WERI-Rb-1 (cell line): Measurements from ENCODE around the gene TTC17.

ENCODE experiments used
- DNase-seq: peaks from one replicate; pipeline ENCODE4 v3.0.0-alpha.2; 2020
- H3K27ac ChIP-seq: fragments of 250-450 bp; sonication (Bioruptor Pico); 2 replicates; pipeline ENCODE4 v1.5.1; 2020; ENCODE audit warnings: mild to moderate bottlenecking, moderate library complexity
- H3K27me3 ChIP-seq: fragments of 250-450 bp; sonication (Bioruptor Pico); 2 replicates; pipeline ENCODE4 v1.5.1; 2021; ENCODE audit warnings: mild to moderate bottlenecking, low read depth, moderate library complexity; ENCODE audit not compliant: insufficient read depth, severe bottlenecking
- H3K36me3 ChIP-seq: fragments of 250-450 bp; sonication (Bioruptor Pico); 2 replicates; pipeline ENCODE4 v1.5.1; 2020; ENCODE audit warnings: mild to moderate bottlenecking, moderate library complexity
- H3K4me3 ChIP-seq: 2 replicates; pipeline ENCODE4 v1.5.1; 2011; ENCODE audit warnings: low read depth, mild to moderate bottlenecking, control low read depth, low read length
- H3K9me3 ChIP-seq: fragments of 250-450 bp; sonication (Bioruptor Pico); 2 replicates; pipeline ENCODE4 v1.5.1; 2021; ENCODE audit warnings: mild to moderate bottlenecking, moderate library complexity; ENCODE audit not compliant: severe bottlenecking
- TF ChIP-seq, protein P1 (sequence below): IDR thresholded peaks from 2 replicates; pipeline ENCODE4 v1.5.1; 2011; ENCODE audit warnings: low read depth, mild to moderate bottlenecking, control low read depth, inconsistent platforms, low read length

The TTC17 gene

DNA sequence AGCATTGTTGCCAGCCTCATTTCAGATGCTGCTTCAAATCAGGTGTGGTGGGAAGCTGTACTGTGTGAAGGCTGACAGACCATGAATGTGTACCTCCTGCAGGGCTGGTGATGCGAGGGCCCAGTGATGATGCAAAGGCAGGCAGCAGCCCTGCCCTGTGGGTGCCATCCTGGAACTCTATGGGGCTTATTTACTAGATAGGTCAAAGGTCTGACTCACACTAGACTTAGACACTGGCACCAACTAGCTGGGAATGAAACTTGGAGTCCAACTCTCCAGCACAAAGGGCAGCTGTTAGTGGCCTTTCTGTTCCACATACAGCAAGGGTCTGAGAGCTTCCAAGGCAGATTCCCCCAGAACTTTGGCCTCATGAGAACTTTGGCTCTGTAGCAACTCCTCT is 138.4 kb downstream of the TTC17 start:
- TF ChIP-seq, protein P1, sequence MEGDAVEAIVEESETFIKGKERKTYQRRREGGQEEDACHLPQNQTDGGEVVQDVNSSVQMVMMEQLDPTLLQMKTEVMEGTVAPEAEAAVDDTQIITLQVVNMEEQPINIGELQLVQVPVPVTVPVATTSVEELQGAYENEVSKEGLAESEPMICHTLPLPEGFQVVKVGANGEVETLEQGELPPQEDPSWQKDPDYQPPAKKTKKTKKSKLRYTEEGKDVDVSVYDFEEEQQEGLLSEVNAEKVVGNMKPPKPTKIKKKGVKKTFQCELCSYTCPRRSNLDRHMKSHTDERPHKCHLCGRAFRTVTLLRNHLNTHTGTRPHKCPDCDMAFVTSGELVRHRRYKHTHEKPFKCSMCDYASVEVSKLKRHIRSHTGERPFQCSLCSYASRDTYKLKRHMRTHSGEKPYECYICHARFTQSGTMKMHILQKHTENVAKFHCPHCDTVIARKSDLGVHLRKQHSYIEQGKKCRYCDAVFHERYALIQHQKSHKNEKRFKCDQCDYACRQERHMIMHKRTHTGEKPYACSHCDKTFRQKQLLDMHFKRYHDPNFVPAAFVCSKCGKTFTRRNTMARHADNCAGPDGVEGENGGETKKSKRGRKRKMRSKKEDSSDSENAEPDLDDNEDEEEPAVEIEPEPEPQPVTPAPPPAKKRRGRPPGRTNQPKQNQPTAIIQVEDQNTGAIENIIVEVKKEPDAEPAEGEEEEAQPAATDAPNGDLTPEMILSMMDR: no peak
- Histone ChIP-seq H3K36me3 (peaks cover 19% of the 10 kb centered on the region), H3K27me3 (peaks cover 3% of the 10 kb centered on the region), H3K4me3 (no peak overlapping the region), H3K9me3 (peaks cover 5% of the 10 kb centered on the region), H3K27ac (no peak overlapping the region)
- DNase-seq: no peak

GRCh38 chr11:43498561-43498960 is 139.8 kb downstream of the TTC17 start:
- H3K4me3 ChIP-seq: no peak overlapping the region
- DNase-seq: no peak
- 0 out of 2 replicates have a peak, but pooled peaks cover 8% of the 10 kb centered on the region for H3K36me3 ChIP-seq
- H3K27ac ChIP-seq: no peak overlapping the region
- H3K9me3 ChIP-seq: peaks cover 5% of the 10 kb centered on the region
- peaks cover 4% of the 10 kb centered on the region for H3K27me3 ChIP-seq
- TF ChIP-seq, protein P1: no peak

DNA sequence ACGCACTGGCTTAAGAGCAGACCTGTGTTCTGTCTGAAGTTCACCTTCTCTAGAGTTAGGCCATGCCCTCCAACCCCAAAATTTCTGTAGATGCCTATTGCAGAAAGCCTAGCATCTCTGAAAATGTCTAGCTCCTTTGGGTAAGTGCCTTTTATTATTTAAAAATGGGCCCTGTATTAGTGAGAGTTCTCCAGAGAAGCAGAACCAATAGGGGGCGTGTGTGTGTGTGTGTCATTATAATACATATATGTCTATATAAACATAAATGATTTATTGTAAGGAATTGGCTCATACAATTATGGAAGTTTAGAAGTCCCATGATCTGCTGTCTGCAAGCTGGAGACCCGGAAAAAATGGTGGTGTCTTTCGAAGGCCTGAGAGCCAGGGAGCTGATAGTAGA is 144.7 kb downstream of the TTC17 start:
- Histone ChIP-seq H3K9me3 (peaks cover 5% of the 10 kb centered on the region), H3K27me3 (peaks cover 17% of the 10 kb centered on the region), H3K4me3 (no peak overlapping the region), H3K27ac (no peak overlapping the region), H3K36me3 (no peaks in the 10 kb centered on the region)
- TF ChIP-seq, protein P1: no peak
- no peak for DNase-seq

DNA sequence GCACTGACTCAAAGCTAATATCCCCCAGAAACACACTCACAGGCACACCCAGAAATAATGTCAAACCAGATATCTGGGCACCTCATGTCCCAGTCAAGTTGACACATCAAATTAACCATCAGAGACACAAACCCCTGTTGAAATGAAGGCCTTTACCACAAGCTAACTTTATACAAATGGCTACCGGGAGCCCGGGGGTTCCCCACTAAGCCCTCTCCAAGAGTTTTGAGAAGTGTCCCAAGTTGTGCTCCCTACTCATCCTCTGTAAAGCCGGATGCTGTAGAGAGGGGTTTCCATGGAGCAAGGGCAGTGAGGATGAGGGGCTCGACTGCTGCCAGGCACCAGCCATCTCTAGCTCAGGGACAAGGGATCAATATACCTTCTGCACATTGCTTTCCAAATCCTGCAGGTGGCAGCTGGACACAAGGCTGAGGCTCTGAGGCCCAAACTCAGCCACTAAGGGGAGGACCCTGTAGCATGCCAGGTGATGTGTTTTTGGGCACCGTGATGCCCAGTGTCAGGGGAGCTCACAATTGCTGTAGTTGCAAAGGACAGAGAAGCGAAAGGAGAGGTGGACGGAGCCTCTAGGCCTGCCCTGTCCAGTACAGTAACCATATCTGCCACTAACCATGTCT is 145.7 kb downstream of the TTC17 start:
- Histone ChIP-seq H3K27ac (no peak overlapping the region), H3K9me3 (peaks cover 5% of the 10 kb centered on the region), H3K36me3 (no peaks in the 10 kb centered on the region), H3K27me3 (peaks cover 16% of the 10 kb centered on the region), H3K4me3 (no peak overlapping the region)
- DNase-seq: peak; percentile 42
- TF ChIP-seq, protein P1: peak; percentile 78

GRCh38 chr11:43505171-43505570 is 146.5 kb downstream of the TTC17 start:
- DNase-seq: no peak
- Histone ChIP-seq H3K27me3 (peaks cover 16% of the 10 kb centered on the region), H3K36me3 (no peaks in the 10 kb centered on the region), H3K4me3 (no peak overlapping the region), H3K27ac (no peak overlapping the region), H3K9me3 (peaks cover 5% of the 10 kb centered on the region)
- TF ChIP-seq, protein P1: no peak

GRCh38 chr11:43507171-43507570 is 148.5 kb downstream of the TTC17 start:
- Histone ChIP-seq H3K27me3 (peaks cover 30% of the 10 kb centered on the region), H3K9me3 (no peaks in the 10 kb centered on the region), H3K36me3 (no peaks in the 10 kb centered on the region), H3K4me3 (no peak overlapping the region), H3K27ac (no peak overlapping the region)
- TF ChIP-seq, protein P1: no peak
- no peak for DNase-seq
